GM21526 (cell line): ENCODE data around the gene KIAA1328.

Experiments
- ATAC-seq: cut with Tn5 transposase; IDR thresholded peaks from one replicate; pipeline ENCODE4 v1.9.1; 2021; ENCODE audit warnings: moderate library complexity; ENCODE audit not compliant: unreplicated experiment, low FRiP score

KIAA1328 gene

DNA sequence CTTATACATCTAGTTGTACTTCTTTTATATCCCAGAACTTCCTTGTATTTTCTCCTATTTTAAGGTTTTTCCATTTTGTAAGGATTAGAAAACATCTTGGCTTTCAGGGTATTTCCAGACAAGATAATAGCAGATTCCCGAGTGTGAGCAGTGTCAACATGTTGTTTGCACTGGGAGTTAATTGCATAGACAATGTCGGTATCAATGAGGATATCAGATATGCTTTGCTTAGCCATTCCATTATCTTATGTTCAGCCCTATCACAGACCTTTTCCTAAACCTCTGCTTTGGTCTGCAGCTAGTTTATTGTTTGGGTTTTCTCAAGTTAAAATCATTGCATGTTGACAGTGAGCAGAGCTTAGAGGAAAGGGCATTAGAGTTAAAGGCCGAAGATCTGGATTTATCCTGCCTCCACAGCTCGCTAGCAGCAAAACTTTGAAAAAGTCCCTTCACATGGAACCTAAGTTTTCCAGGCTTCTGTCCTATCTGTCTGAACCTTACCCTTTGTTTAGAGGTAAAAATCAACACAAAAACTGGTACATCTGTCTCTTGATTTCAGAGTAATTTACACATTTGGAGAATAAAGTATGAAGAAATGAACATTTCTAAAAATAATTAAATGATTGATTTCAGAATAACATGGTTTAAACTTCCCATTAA is 355.4 kb downstream of the KIAA1328 start:
- ATAC-seq = no peak

DNA sequence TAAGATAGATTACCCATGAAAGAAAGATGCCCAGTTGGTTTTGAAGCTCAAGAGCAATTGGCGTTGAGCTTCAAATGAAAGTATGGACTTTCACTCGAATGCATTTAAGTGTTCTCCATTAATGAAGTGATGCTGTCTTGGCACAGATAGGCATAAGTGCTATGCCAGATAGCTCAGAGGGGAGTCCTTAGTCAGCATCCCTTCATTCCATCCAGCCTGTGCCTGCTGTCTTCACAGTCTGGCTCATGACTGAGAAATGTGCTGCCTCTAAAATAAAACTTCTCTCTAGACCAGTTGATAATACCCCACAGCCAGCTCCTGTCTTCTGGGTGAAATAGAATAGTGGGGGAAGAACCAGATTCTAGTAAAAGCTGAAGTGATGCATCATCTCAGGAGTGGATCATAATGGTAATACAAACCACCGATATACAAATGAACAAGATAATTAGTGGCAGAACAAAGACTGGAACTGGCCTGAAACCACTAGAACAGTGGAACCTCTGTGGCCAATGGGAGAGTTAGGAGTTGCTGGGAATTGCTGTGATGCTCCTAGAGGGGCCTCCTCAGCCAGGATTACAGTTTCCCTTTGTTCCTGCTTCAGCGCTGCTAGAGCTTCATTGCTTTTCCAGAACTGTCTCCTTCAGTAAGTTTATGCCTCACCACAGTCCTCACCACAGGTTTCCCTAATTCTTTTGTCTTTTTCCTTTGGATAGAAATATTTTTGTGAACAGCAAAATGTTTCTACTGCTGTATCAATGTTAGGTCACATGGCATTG is 359.3 kb downstream of the KIAA1328 start:
- no peak for ATAC-seq

DNA sequence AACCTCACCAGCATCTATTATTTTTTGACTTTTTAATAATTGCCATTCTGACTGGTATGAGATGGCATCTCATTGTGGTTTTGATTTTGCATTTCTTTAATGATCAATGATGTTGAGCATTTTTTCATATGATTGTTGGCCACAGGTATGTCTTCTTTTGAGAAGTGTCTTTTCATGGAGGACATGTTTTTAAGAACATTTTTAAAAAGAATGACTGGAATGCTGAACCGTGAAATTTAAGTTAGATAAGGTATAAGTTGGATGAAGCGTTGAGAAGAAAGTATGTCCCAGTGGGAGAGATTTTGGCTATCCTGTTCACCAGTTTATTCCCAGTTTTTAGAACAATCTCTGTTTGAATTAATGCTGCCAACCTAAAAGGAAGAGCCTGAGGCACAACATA is 370.8 kb downstream of the KIAA1328 start:
- ATAC-seq = no peak

DNA sequence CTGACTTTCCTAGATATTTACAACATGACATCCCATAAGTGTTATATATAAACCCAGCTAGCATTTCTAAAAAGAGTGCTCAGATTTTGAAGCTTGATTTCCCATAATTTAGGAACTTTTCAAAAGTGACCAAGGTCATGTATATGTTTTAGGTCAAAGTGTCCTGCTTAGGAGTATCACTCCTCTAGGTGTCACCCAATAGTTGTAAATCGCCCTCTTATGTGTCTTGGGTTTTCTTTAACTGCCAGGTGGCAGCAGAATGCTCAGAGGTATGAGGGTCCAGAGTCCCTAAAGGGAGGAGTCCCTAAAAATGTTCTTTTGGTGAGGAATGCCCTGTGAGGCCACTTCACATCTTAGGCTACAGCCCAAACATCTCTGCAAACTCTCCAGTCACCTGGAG is 378.4 kb downstream of the KIAA1328 start:
- no peak for ATAC-seq

DNA sequence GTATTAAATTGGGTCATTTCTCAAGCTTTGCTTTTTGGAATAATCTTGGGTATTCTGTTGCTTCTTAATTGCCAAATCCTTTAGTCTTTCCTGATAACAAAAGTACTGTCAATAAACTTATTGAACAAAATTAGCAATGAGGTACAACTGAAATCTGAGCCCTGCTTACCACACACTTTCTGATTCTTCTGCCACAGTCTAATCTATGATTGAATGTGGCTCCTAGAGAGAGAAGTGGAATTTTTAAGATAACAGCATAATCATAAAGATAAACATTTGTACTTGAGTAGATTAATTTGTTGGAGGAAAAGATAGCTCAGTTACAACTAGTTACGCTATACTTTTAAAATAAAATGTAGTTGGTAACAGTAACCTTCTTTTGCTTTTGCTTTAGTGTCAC is 381.9 kb downstream of the KIAA1328 start:
- no peak for ATAC-seq

DNA sequence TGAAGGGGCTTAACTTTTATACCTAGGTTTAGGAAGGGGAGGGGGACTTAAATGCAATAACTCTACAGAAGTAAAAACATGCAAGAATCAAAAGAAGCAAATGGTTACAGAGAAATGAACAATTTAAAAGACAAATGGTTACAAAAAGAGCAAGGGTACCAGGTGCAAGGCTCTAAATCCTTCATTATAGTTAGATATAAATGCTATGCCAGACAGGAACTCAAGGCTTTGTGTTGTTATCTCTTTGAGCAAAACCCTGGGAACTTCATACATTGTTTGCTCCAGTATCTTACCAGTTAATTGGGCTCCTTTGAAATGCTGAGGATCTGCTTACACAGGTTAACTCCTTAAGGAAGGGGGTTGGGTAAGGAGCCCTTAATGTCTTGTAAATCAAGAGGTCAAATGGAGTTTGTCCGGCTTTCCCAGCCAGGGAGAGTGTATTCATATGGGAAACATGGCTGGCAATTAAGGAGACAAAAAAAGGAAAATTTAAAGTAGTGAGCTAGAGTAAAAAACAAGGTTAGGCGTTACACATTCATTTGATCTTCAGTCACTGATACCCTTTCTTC is 389.2 kb downstream of the KIAA1328 start:
- ATAC-seq = no peak

DNA sequence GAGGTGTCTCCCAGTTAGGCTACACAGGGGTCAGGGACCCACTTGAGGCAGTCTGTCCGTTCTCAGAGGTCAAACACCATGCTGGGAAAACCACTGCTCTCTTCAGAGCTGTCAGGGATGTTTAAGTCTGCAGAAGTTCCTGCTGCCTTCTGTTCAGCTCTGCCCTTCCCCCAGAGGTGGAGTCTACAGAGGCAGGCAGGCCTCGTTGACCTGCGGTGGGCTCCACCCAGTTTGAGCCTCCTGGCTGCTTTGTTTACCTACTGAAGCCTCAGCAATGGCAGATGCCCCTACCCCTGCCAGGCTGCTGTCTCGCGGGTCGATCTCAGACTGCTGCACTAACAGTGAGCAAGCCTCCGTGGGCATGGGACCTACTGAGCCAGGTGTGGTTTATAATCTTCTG is 390.3 kb downstream of the KIAA1328 start:
- no peak for ATAC-seq

DNA sequence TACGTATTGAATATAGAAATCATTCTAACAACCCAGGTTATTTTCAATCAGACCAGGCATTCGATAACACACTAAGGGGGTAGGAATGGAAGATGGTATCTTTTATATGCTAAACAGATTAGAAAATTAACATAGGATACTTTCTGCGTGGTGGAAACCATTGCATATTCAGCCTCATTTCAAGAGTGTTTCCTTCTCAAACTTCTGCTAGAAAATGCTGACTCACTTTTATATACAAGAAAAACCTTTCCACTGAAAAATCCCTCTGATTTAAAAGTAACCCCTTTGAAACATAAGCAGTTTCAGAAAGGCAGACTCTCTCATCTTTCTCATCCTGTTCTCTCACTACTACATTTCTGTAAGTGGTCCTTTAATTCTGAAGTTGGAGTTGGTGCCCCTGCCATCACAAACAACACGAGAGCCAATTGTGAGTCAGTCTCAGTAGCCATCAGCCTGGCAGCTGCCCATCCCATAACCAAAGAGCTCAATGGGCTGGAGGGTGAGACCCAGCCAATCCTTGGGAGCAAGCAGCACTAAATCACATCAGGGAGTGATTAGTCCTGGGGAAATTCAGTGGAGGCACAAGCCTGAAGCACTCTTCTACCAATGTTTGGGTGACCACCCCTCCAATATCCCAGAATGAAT is 393.5 kb downstream of the KIAA1328 start:
- ATAC-seq = no peak

DNA sequence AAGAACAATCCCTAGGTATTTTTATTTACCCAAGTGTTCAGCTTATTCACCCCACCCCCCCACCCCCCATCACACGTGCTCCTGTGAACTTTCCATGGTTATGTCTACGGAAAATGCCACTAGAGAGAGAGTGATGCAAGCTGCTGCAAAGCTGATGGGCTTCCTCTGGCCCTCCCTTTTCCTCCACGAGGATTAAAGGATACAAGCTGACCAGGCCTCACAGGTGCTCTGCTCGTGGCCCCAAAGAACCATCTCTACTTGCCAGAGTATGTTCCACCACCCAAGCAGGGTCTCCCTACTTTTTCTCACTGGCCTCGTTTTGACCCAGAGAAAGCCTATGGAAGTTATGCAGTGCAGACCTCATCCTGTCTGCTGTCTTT is 394.1 kb downstream of the KIAA1328 start:
- ATAC-seq = no peak

DNA sequence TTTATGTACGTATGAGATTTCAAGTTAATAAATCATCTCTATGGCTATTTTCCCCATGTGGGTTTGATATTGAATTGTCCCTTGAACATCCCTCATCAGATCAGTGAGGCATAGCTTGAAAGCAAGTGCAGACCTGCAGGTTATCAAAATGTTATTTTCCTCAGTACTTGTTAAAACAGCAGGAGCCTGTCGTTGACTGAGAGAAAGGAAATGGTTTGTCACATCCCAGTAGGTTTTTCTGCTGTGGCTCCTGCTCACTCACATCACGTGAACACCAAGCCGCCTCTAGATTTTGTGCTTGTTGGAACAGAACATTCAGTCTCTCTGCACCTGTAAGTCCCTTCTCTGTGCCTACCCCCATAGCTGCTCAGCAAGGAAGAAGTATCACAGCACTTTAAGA is 396.4 kb downstream of the KIAA1328 start:
- no peak for ATAC-seq

DNA sequence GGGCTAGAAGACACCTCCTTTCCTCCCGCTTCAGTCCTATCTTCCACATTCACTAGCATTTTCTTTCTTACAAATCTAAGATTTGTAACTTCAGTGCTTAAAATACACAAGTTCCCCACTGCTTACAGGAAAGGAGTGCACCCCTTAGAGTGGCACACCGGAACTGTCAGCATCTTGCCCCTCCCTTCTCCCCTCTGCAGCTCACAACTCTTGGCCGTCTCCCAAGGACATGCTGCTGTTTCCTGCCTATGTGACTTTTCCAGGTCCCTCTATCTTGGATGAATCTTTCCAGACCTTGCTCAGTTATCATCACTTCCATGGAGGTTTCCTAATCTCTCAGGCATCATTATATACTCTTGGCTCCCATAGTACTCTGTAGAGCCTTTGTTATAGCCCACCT is 401.8 kb downstream of the KIAA1328 start:
- ATAC-seq = no peak

DNA sequence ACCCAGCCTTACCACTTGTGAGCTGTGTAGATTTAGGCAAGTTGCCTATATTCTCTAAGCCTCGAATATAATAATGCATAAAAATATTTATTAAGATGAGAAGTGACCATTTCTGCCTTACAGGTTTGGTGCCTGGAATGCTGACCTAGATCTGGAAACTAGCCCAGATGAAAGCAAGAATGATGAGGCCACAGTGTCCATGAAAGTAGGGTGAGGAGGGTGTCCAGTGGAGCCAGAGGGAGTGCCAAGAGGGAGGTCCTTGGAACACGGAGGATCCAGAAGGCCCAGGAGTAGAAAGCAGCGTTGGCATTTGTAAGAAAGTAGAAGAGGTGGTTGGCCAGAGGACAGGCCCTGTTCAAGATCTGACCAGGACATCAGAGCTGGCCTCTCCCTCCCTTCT is 402.3 kb downstream of the KIAA1328 start:
- no peak for ATAC-seq

DNA sequence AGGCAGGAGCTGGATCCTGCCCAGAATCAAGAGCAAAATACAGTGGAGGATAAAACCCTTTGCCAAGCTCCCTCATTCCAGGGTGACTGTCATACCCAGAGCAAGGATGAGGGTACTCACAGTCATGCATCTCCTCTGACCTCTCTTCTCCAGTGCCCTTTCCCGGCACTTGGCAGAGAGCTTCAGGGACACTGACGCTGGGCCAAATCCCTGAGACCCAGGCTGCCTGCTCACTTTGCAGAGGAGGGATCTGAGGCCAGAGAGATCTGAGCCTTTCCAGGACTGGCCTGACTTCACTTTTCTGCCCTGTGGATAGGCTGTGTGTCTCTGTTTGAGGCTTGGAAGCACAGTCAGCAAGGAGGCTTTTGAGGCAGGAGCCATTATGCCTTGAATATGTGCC is 406.7 kb downstream of the KIAA1328 start:
- ATAC-seq = no peak

DNA sequence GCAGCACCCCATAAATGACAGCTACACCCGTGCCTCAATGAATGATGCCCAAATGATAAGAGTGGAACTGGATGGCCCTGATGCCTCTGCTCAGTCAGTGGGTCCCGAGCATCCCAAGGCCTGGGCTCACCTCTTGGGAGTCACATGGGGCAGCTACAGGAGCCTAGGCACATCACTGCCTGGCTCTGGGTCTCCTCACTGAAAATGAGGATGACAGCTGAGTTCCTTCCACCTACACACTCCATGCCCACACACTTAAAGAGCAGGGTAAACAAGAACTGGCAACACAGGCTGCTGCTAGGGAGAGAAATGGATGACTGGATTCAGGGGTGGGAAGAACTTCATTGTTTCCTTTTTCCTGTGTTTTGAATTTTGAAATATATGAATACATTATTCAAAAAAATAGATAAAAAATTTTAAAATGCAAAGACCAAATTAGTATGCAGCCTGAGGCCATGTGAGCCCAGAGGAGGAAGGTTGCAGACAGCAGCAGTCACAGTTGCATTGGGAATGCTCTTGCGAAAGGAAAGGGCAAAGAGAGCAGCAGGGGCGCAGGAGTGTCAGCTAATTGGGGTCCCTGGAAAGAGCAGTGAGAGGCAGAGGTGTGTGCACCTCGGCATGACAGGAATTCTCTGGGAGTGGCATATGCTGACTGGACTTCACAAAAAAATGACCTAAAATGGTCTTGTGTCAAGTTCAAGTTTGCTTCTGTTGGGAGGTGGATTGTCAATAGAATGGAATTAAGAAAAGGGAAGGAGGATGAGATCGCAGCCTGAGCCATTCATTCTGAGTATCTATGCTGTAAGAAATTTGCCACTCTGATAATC is 409.6 kb downstream of the KIAA1328 start:
- ATAC-seq = no peak

DNA sequence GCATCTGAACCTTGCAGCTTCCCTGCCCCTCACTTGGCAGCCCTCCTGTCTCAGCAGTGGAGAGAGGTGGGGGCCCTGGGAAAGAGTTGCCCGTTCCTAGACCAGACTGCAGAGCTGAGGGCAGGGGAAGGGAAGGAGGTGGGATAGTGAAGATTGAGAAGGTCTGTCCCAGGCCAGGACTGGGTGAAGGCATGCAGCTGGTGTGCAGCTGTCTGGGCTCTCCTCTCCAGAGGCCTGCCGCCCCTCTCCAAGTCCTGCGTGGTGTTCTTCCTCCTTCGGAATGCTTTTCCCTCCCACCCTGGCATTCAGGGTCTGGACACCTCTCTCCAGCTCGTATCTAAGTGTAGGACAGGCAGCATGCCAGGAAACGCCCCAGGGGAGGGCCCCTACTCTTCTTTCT is 413.2 kb downstream of the KIAA1328 start:
- no peak for ATAC-seq

DNA sequence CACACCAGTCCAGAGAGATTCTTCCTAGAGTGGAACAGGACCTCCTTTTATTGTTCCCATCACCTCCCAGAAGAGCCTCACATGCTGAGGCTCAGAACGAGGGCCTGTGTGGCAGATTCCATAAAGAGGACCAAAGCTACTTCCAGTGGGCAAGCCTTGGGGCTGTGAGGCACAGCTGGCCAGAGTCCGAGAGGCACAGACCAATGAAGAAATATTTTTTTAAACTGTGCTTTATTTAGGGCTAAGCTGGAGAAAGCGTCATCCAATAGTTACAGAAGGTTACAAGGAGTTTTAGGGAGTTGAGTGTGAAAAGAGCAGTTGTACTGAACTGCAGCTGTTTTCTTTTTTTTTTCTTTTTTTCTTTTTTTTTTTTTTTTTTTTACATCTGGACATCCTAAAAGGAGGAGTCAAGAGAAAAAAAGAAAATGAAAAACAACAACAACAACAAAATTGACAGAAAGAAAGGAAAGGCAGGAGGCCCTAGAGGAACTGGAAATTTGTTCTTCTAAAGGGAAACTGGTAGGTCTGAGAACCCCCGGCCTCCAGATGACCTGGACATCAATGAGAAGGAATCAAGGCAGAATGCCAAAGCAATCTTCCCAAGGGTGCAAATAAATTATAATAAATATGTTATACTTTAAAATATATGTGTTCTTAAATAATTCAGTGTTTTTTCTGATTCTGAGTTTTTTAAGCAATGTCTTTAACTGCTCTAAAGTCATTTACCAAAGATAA is 414.1 kb downstream of the KIAA1328 start:
- ATAC-seq = no peak

DNA sequence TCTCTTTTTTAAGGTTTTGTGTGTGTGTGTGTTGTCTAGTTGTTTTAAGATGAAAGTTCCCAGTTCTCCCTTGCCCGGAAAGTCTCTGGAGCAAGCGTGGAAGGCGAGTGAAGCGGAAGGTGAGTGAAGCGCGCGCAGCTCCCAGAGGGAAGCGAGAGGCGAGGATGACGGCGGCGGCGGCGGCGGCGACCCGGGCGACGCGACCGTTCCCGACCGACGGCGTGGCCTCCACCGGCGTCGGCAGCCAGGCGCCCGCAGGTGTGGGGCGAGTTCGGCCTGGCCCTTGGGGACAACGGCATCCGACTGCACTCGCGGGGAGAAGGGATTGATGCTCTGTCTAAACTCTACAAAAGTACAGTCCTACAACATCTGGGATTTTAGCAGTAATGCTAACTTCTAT is 414.8 kb downstream of the KIAA1328 start:
- ATAC-seq = no peak

DNA sequence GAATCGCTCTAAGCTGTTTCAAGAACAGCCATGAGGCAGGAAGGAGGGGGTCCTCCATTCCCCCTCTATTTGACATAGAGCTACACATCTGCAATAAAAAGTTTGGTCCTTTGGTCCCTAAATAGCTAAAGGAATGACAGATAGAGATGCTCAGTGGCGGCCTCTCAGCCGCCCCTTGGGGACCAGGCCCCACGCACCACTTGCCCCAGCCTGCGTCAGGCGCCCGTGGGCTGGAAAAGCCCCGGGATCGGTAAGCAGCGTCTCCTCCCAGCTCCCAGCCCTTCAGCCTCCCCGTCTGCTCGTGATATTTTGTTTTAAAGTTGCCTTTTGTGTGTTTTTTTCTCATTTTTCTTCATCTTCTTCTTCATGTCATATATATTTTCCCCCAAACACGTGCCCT is 415.7 kb downstream of the KIAA1328 start:
- no peak for ATAC-seq

DNA sequence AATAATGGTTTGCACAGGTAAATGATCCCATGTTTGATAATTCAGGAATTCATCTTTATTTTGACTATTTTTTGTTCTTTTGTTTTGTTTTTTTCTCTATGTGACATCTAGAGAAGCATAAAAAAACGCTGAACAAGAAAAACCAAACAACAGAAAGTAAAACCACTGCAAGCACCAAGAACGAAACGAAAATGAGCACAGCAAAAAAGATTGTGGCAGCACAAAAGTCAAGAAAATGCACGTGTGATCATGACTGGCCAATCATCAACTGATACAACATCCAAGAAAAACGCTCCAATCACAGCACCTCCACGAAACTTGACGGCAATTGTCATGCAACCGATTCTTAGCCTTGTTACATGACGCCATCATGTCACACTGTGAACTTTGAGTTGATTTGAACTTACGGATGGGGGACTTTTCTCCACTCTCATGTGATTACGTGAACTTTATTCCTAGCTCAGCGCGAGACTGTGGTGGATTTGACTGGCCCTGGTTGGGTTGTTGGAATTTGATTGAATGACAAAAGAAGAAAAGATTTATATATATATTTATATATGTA is 417.9 kb downstream of the KIAA1328 start:
- no peak for ATAC-seq
